ENCODE data around the gene NEURL1B.

DNA sequence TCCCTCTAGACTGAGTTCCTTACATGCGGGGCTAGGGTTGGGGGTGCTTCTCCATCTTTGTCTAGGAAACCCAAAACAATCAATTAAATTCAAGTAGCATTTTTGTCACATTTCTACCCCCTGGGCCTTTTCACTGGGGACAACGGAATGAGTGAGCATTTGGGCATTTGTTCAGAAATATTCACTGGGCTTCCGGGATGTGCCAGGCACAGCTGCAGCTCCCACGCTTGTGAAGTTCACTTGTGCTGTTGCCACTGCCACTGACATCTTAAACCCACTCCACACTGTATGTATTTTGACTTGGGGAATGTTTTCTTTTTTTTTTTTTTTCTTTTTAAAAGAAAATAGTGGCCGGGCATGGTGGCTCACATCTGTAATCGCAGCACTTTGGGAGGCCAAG is 98.3 kb downstream of the NEURL1B start:
- TF ChIP-seq POLR2AphosphoS5 (IDR thresholded peaks at IDR 0.05; ENCODE audit: borderline replicate concordance, low read depth, low read length): no peak
- TF ChIP-seq EZH2 (IDR thresholded peaks at IDR 0.05): no peak

All from SK-N-MC (cell line).